C4-2B (cell line): ENCODE results near the gene WNK1.

Experiments
- ZFX ChIP-seq: fragments of 450-650 bp; IDR thresholded peaks from 2 replicates; pipeline ENCODE4 v1.6.1; 2017
- TF ChIP-seq, protein P1 (sequence below): fragments of 450-650 bp; conservative IDR thresholded peaks from 2 replicates; pipeline ENCODE4 v1.5.1; 2017; ENCODE audit warnings: mild to moderate bottlenecking

DNA sequence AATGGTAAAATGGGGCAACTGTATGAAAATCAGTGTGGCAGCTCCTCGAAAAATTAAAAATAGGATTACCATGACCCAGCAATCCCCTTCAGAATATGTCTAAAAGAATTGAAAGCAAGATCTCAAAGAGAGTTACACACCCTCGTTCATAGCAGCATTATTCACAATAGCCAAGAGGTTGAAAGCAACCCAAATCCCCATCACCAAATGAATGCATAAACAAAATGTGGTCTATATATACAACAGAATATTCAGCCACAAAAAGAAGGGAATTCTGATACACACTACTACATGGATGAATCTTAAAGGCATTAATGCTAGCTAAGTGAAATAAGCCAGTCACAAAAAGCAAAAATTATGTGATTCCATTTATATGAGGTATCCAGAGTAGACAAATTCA is 169.9 kb downstream of the WNK1 start:
- TF ChIP-seq, protein P1, sequence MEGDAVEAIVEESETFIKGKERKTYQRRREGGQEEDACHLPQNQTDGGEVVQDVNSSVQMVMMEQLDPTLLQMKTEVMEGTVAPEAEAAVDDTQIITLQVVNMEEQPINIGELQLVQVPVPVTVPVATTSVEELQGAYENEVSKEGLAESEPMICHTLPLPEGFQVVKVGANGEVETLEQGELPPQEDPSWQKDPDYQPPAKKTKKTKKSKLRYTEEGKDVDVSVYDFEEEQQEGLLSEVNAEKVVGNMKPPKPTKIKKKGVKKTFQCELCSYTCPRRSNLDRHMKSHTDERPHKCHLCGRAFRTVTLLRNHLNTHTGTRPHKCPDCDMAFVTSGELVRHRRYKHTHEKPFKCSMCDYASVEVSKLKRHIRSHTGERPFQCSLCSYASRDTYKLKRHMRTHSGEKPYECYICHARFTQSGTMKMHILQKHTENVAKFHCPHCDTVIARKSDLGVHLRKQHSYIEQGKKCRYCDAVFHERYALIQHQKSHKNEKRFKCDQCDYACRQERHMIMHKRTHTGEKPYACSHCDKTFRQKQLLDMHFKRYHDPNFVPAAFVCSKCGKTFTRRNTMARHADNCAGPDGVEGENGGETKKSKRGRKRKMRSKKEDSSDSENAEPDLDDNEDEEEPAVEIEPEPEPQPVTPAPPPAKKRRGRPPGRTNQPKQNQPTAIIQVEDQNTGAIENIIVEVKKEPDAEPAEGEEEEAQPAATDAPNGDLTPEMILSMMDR: no peak
- TF ChIP-seq ZFX: no peak
